GM19351 (cell line): ENCODE measurements around the gene YWHAQ.

ENCODE experiments used
- ATAC-seq: cut with Tn5 transposase; IDR thresholded peaks from one replicate; pipeline ENCODE4 v1.9.1; 2021; ENCODE audit warnings: mild to moderate bottlenecking, moderate library complexity; ENCODE audit not compliant: unreplicated experiment

YWHAQ gene

GRCh38 chr2:9630736-9631552, at the start of gene YWHAQ:
Gene YWHAQ, minus strand, starts transcription at chr2:9630997. Its CDS starts 545 bp downstream, at chr2:9630452.
- peak; percentile 89 for ATAC-seq

DNA sequence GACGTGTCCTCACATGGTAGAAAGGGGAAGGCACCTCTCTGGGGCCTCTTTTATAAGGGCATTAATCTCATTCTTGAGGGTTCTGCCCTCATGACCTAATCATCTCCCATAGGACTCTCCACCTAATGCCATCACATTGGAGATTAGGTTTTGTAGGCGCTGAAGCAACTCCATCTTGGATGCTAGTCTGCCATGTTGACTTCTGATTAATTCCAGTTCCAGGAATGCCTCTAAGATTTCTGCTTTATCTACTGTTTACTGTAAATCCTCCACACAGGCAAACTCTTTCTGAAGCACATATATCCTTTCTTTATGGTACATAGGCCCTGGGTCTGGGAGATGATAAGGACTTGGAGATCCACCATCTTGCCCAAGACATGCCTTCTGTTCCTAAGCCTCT, 49.3 kb upstream of the YWHAQ start:
- ATAC-seq, result no peak

GRCh38 chr2:9679218-9679617, 48.4 kb upstream of the YWHAQ start:
- ATAC-seq, result no peak

DNA sequence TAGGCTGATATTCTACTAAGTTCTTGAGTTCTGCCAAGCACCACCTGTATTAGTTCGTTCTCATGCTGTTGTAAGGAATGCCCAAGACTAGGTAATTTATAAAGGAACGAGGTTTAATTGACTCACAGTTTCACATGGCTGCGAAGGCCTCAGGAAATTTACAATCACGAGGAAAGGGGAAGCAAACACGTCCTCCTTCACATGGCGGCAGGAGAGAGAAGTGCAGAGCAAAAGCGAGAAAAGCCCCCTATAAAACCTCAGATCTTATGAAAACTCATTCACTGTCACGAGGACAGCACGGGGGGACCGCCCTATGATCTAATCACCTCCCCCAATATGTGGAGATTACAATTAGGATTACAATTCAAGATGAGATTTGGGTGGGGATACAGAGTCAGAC, 47.7 kb upstream of the YWHAQ start:
- no peak for ATAC-seq

- no peak for ATAC-seq
Measured at GRCh38 chr2:9675415-9676351, 44.9 kb upstream of the YWHAQ start.

GRCh38 chr2:9674891-9675414, 44.2 kb upstream of the YWHAQ start:
- no peak for ATAC-seq

DNA sequence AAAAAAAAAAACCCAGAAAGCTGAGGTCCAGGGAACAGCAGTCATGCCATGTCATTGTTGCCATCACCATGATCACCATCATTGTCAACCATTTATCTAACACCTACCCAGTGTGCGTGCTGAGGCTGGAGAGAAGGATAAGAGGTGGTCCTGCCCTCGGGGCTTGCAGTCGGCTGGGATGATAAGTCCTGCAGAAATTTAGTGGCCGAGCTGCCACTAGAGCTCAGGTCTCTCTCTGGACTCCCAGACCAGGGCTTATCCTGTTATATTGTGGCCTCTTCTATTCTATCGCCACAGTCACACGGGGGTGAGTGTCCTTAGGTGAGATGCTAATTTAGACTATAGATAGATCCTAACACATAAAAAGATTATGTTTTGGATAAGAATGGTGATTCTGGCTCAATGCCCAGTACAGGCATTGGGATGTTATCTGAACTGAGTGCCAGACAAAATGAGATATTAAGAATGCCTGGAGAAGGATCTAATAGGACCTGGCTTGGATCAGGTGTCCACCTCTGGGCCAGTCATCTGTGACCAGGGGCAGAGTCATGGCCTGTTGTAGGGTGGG, 43.2 kb upstream of the YWHAQ start:
- ATAC-seq, result no peak

DNA sequence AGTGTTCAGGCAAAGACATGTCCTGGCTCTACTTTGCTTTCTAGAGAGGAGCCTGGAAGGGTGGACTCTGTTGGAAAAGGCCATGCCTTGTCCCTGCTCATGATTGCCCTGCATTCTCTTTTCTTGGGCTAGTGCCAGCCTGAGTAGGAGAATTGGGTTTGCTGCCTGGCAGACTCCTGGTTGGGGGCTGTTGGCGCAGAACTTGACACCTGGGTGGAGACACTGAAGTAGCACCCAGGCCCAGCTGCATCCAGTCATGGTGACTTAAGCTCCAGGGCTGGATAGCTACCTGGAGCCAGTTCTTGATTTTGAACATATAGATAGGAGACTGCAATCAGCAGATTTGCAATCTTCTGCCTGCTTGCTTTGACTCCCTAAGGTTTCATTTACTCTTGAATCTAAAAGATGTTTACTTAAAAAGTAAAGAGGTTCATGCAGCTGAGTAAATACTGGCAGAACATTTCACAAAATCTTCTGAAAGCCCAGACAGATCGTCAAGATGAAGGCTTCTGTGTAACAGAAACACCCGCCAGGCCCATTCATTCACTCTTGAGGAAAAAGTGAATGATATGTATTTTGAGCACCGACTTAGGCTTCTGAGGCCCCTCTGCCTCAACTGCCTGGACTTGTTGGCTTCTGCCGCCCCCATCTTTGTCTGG, 38.0 kb upstream of the YWHAQ start:
- ATAC-seq, result no peak

- no peak for ATAC-seq
Measured at GRCh38 chr2:9667826-9668225, 37.0 kb upstream of the YWHAQ start.

DNA sequence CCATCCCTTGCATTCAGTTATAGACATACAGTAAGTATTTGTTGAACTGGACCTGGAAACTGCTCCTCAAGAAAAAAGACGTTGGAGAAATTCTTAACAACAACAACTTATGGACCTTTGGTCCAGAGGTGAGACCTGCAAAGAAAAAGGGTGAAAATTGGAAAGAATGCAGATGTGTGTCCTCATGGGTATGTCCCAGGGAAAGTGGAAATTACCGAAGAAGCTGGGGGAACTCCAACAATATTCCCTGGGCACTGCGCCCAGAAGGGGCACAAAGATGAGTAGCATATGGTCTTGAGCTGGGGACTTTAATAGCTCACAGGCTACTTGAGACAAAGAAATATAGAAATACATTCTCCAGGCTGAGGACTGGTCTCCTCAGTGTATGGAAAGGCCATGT, 35.5 kb upstream of the YWHAQ start:
- no peak for ATAC-seq

DNA sequence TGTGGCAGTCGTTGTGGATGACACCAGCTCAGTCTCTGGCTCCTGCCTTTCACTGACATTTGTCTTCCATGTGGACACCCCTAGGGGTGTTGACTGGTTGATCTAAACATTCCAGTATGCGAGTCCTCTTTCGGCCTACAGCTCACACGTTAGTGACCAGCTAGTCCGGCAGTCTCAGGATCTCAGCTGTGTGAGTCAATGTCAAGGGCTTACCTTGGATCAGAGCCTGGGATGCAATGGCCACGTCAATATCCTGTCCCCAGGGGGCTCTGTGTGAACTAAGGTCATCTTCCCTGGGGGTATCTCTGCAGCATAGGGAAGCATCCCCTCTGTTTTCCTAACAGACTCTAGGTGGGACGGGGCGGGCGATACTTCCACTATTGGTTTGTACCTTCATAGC, 35.1 kb upstream of the YWHAQ start:
- ATAC-seq, result no peak

DNA sequence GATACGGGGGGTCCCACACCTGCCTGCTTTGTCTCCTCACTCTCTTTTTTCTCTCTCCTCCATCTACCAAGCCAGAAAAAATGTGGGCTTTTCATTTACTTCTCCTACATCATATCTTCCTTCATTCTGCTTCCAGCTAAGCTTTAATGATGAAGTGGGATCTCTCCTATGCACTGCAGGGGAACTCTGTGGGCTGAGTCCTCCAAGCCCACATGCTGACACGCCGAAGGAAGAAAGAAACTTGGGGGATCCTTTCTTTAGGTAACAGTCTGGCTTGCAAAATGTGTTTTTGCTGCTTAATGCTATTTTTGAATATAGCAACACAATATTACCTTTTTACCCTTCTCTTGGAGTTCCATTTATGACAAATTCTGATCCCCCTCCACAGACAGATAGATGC, 33.6 kb upstream of the YWHAQ start:
- ATAC-seq, result no peak

- ATAC-seq, result peak; percentile 91
Measured at GRCh38 chr2:9663008-9663879, 32.4 kb upstream of the YWHAQ start.

DNA sequence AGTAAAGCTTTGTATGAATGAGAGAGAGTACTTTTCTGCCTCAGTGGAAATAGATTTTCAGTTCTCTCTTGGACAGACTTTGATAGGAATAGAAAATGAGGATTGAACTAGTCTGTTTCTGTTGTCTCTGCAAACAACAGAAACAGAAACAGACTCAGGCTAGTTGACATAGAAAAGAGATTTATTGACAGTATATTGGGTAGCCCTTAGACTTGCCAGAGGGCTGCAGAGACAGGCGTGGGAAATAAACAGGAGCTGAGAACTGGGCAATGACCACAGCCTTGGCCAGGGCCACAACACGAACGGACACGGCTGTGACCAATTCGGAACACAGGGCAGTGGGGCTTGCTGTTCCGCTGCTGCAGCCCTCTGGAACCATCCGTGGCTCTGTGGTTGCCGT, 30.5 kb upstream of the YWHAQ start:
- ATAC-seq, result no peak

GRCh38 chr2:9660781-9661180, 30.0 kb upstream of the YWHAQ start:
- ATAC-seq, result no peak

- no peak for ATAC-seq
Measured at GRCh38 chr2:9660154-9660553, 29.4 kb upstream of the YWHAQ start.

DNA sequence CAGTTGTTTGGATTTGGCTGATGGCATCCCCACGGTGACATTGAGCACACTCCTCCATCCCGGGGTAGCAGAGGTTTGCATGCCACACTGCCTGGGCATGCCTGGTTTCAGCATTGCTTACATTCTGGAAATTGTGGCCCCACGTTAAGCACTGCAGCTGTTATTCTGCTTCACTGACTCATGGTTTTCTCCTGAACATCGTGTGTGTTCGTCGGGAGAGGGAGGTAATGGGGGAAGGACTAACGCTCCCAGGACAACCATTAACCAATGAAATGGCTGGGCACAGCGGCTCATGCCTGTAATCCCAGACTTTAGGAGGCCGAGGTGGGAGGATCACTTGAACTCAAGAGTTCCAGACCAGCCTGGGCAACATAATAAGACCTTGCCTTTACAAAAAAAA, 28.2 kb upstream of the YWHAQ start:
- ATAC-seq, result no peak

DNA sequence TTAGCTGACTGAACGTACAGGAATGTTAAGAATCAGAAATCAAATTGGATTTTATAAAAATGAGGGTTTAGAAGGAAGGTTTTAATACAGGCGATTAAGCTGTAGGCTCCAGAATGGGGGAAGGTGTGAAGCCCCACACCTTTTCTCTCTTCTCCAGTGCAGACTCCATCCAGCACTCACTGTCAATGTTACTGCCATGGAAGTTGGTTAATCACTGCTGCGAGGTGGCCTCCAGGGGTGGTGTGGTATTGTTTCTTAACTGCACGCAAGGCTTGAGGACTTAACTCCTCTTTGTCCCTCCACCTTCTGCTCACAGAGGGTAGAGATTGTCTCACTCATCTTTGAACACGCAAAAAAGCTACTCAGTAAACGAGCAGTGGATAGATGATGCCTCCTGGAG, 26.9 kb upstream of the YWHAQ start:
- no peak for ATAC-seq

DNA sequence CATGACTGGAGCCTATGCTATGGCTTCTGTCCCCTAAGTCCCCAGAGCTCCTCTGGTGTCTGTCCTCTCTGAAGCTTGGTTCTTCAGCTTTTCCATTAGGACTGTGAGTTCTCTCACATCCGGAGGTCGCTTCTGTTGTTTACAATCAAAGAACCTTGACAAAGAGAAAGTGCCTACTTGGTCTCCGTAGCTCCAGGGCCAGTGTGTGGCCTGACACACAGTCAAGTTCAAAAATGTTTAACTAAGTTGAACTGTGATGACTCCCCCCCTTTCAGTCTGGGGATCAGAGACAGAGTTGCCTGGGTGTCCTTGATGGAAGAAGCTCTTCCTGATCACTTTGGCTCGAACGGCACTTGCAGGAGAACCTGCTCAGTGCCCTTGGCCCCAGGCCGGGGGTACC, 26.3 kb upstream of the YWHAQ start:
- ATAC-seq, result no peak

DNA sequence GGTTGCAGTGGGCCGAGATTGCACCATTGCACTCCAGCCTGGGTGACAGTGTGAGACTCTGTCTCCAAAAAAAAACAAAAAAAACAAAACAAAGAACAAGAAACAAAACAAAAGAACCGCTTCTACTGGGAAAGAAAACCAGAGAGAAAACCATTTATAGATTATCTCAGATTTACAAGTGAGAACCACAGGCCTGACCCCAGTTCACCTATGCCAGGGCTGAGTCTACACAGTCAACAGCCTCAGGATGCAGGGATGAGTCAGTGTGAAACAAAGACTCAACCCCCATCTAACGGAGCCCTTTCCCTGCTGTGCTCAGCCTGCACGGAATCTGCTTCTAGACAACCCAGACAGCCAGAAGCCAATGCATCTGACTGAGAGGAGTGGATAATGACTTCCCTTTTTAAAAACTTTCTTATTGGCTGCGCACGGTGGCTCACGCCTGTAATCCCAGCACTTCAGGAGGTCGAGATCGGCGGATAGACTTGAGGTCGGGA, 25.5 kb upstream of the YWHAQ start:
- peak; percentile 80 for ATAC-seq
